Measurements from ENCODE around the gene YWHAE. TPM values are rescaled to one million over a fixed set of nuclear protein-coding genes. Genes with fewer than 3 reads are reported as not detected.

The YWHAE gene
- 1,000 to 10,000 TPM in 2 of 5 donors, 100 to 1,000 TPM in 3; 335 to 1,151 (median 362) TPM for total RNA-seq
- polyA plus RNA-seq: 100 to 1,000 TPM; 219 to 323 (median 254) TPM
- long read RNA-seq, donor 1, transcript YWHAE-201 (6 exons, 2,211 nt): major isoform, 46 of 105 reads
- long read RNA-seq, donor 1, transcript YWHAE-204 (3 exons, 691 nt): minor isoform, 9 of 105 reads
- long read RNA-seq, donor 1, transcript YWHAE-205 (2 exons, 465 nt): minor isoform, 31 of 105 reads
- long read RNA-seq, donor 1, partial matches to known transcripts: 18 of 105 reads
- long read RNA-seq, donor 1, other reads (novel, unspliced or antisense): 0 of 105 reads
- long read RNA-seq, donor 2, transcript YWHAE-201 (6 exons, 2,211 nt): major isoform, 57 of 180 reads
- long read RNA-seq, donor 2, transcript YWHAE-205 (2 exons, 465 nt): minor isoform, 21 of 180 reads
- long read RNA-seq, donor 2, transcript YWHAE-204 (3 exons, 691 nt): minor isoform, 8 of 180 reads
- long read RNA-seq, donor 2, partial matches to known transcripts: 89 of 180 reads
- long read RNA-seq, donor 2, other reads (novel, unspliced or antisense): 0 of 180 reads
- long read RNA-seq, donor 3, transcript YWHAE-204 (3 exons, 691 nt): minor isoform, 5 of 73 reads
- long read RNA-seq, donor 3, transcript YWHAE-201 (6 exons, 2,211 nt): major isoform, 46 of 73 reads
- long read RNA-seq, donor 3, transcript YWHAE-205 (2 exons, 465 nt): minor isoform, 19 of 73 reads
- long read RNA-seq, donor 3, partial matches to known transcripts: 0 of 73 reads
- long read RNA-seq, donor 3, other reads (novel, unspliced or antisense): 0 of 73 reads
- long read RNA-seq, donor 4, transcript YWHAE-201 (6 exons, 2,211 nt): major isoform, 8 of 11 reads
- long read RNA-seq, donor 4, partial matches to known transcripts: 0 of 11 reads
- long read RNA-seq, donor 4, other reads (novel, unspliced or antisense): 0 of 11 reads
- long read RNA-seq, donor 5, transcript YWHAE-201 (6 exons, 2,211 nt): major isoform, 91 of 190 reads
- long read RNA-seq, donor 5, transcript YWHAE-205 (2 exons, 465 nt): minor isoform, 56 of 190 reads
- long read RNA-seq, donor 5, transcript YWHAE-204 (3 exons, 691 nt): minor isoform, 8 of 190 reads
- long read RNA-seq, donor 5, partial matches to known transcripts: 27 of 190 reads
- long read RNA-seq, donor 5, other reads (novel, unspliced or antisense): 0 of 190 reads
- long read RNA-seq, donor 6, transcript YWHAE-205 (2 exons, 465 nt): minor isoform, 23 of 291 reads
- long read RNA-seq, donor 6, transcript YWHAE-204 (3 exons, 691 nt): minor isoform, 16 of 291 reads
- long read RNA-seq, donor 6, transcript YWHAE-208 (7 exons, 1,818 nt): minor isoform, 10 of 291 reads
- long read RNA-seq, donor 6, transcript YWHAE-201 (6 exons, 2,211 nt): major isoform, 142 of 291 reads
- long read RNA-seq, donor 6, partial matches to known transcripts: 97 of 291 reads
- long read RNA-seq, donor 6, other reads (novel, unspliced or antisense): 0 of 291 reads
- long read RNA-seq, donor 7, transcript YWHAE-205 (2 exons, 465 nt): minor isoform, 60 of 210 reads
- long read RNA-seq, donor 7, transcript YWHAE-204 (3 exons, 691 nt): minor isoform, 7 of 210 reads
- long read RNA-seq, donor 7, transcript YWHAE-201 (6 exons, 2,211 nt): major isoform, 88 of 210 reads
- long read RNA-seq, donor 7, transcript YWHAE-208 (7 exons, 1,818 nt): minor isoform, 8 of 210 reads
- long read RNA-seq, donor 7, partial matches to known transcripts: 45 of 210 reads
- long read RNA-seq, donor 7, other reads (novel, unspliced or antisense): 0 of 210 reads
- long read RNA-seq, donor 8, transcript YWHAE-208 (7 exons, 1,818 nt): minor isoform, 6 of 179 reads
- long read RNA-seq, donor 8, transcript YWHAE-205 (2 exons, 465 nt): minor isoform, 43 of 179 reads
- long read RNA-seq, donor 8, transcript YWHAE-201 (6 exons, 2,211 nt): major isoform, 117 of 179 reads
- long read RNA-seq, donor 8, transcript YWHAE-204 (3 exons, 691 nt): minor isoform, 10 of 179 reads
- long read RNA-seq, donor 8, partial matches to known transcripts: 0 of 179 reads
- long read RNA-seq, donor 8, other reads (novel, unspliced or antisense): 0 of 179 reads
- long read RNA-seq, donor 9, transcript YWHAE-204 (3 exons, 691 nt): minor isoform, 10 of 184 reads
- long read RNA-seq, donor 9, transcript YWHAE-201 (6 exons, 2,211 nt): major isoform, 75 of 184 reads
- long read RNA-seq, donor 9, transcript YWHAE-205 (2 exons, 465 nt): minor isoform, 61 of 184 reads
- long read RNA-seq, donor 9, partial matches to known transcripts: 34 of 184 reads
- long read RNA-seq, donor 9, other reads (novel, unspliced or antisense): 0 of 184 reads
- long read RNA-seq, donor 10, transcript YWHAE-205 (2 exons, 465 nt): minor isoform, 13 of 68 reads
- long read RNA-seq, donor 10, transcript YWHAE-201 (6 exons, 2,211 nt): major isoform, 35 of 68 reads
- long read RNA-seq, donor 10, partial matches to known transcripts: 15 of 68 reads
- long read RNA-seq, donor 10, other reads (novel, unspliced or antisense): 0 of 68 reads

- intact Hi-C loops (cut with DNase I; ENCODE audit: low total_unique reads): no loop called here
- H3K27me3 ChIP-seq: no peaks in the 10 kb centered on the region
- WGBS, 5 donors: 0 to 1% (median 1%) methylated on average over 45 to 82 of the region's 82 CpGs
These were observed at the start of gene YWHAE for GRCh38 chr17:1399679-1400512. Gene YWHAE (minus strand): TSS chr17:1400222. CDS start chr17:1400110, 112 bp downstream.

GRCh38 chr17:1449412-1449967 lies 49.5 kb upstream of the YWHAE start:
- peaks cover 29 to 98% (median 71%) of the 10 kb centered on the region in 4 donors for H3K4me1 ChIP-seq
- WGBS, 5 donors: 71 to 86% (median 77%) methylated on average over 5 of the region's 5 CpGs
- intact Hi-C loops (cut with DNase I; ENCODE audit: low total_unique reads): no loop called here
- TF ChIP-seq POLR2A (IDR thresholded peaks at IDR 0.05) (no peak), EP300 (IDR thresholded peaks at IDR 0.05) (no peak), CTCF (IDR thresholded peaks at IDR 0.05) (no peak), POLR2AphosphoS5 (IDR thresholded peaks at IDR 0.05) (no peak)
- H3K27me3 ChIP-seq: no peaks in the 10 kb centered on the region
- H3K4me3 ChIP-seq: no peak overlapping the region
- H3K9me3 ChIP-seq: no peaks in the 10 kb centered on the region
- DNase-seq: no peak
- H3K36me3 ChIP-seq: peaks cover 0 to 25% (median 4%) of the 10 kb centered on the region in 4 donors
- peak overlapping the region in 4 of 5 donors; percentile 5 to 56 (median 21) for H3K27ac ChIP-seq

More at GRCh38 chr17:1399679-1400512, at the start of gene YWHAE:
- H3K9me3 ChIP-seq: no peaks in the 10 kb centered on the region
- peak within 1 kb of the TSS; percentile 71 to 97 (median 86) for H3K4me3 ChIP-seq
- H3K36me3 ChIP-seq: peaks cover 0 to 10% (median 8%) of the 10 kb centered on the region in 4 donors
- TF ChIP-seq POLR2AphosphoS5 (IDR thresholded peaks at IDR 0.05) (peak; percentile 86 to 94 (median 90)), POLR2A (IDR thresholded peaks at IDR 0.05) (peak in 2 of 4 donors; percentile 66 to 68), CTCF (IDR thresholded peaks at IDR 0.05) (no peak)
- peak; percentile 99 for DNase-seq
- H3K27ac ChIP-seq: peak within 1 kb of the TSS; percentile 90 to 99 (median 97)
- H3K4me1 ChIP-seq: peaks cover 35 to 53% (median 45%) of the 10 kb centered on the region in 4 donors

Data from stomach (tissue), 19 donors.